ENCODE results near the gene LDLRAP1.

DNA sequence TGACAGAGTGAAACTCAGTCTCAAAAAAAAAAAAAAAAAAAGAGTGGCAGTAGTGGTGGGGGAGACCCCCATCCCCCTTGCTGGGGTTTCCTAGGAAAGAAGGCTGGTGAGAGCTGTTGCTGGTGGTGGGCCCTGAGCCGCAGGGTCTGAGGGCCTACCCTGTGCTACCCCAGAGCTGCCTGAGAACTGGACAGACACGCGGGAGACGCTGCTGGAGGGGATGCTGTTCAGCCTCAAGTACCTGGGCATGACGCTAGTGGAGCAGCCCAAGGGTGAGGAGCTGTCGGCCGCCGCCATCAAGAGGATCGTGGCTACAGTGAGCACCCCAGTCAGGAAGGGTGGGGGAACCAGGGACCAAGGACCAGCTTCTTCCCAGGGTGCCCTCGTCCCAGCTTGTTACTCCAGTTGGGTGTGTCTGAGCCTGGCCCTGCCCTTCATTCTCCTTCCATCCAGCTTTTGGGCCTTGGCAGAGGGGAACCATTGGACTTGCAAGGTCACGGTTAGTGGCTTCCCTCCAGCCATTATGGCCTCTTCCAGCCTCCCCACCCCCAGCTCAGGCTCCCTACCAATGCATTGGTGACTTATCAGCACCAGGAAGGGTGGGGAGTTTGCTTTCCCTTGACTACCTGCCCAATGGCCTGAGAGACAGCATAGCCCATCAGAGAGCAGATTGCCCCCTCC is 10.5 kb downstream of the LDLRAP1 start:
- TF ChIP-seq, protein P1, sequence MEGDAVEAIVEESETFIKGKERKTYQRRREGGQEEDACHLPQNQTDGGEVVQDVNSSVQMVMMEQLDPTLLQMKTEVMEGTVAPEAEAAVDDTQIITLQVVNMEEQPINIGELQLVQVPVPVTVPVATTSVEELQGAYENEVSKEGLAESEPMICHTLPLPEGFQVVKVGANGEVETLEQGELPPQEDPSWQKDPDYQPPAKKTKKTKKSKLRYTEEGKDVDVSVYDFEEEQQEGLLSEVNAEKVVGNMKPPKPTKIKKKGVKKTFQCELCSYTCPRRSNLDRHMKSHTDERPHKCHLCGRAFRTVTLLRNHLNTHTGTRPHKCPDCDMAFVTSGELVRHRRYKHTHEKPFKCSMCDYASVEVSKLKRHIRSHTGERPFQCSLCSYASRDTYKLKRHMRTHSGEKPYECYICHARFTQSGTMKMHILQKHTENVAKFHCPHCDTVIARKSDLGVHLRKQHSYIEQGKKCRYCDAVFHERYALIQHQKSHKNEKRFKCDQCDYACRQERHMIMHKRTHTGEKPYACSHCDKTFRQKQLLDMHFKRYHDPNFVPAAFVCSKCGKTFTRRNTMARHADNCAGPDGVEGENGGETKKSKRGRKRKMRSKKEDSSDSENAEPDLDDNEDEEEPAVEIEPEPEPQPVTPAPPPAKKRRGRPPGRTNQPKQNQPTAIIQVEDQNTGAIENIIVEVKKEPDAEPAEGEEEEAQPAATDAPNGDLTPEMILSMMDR (IDR thresholded peaks at IDR 0.05; ENCODE audit: poor library complexity, severe bottlenecking): no peak
- no peak for TF ChIP-seq EZH2 (IDR thresholded peaks at IDR 0.05; ENCODE audit: borderline replicate concordance, insufficient read depth, low read length, poor library complexity, severe bottlenecking)
